Fibroblast of mammary gland (primary cell): ENCODE measurements around the gene PF4V1.
"Not testable (repeated sequence)": the region's sequence is repeated elsewhere in the genome, so short reads cannot be mapped to it uniquely, and the experiment has no call there.

Experiments
- DNase-seq: peaks from one replicate; pipeline ENCODE4 v3.0.0-alpha.2; 2010; ENCODE audit warnings: low read depth
- H3K4me3 ChIP-seq: 2 replicates; pipeline ENCODE4 v1.5.1; 2011; ENCODE audit warnings: low read depth, mild to moderate bottlenecking, low read length, moderate library complexity; ENCODE audit not compliant: control insufficient read depth
- TF ChIP-seq, protein P1 (sequence below): conservative IDR thresholded peaks from 2 replicates; pipeline ENCODE4 v1.5.1; 2011; ENCODE audit warnings: low read depth, low read length, inconsistent platforms; ENCODE audit not compliant: control insufficient read depth, insufficient read depth

Gene PF4V1

DNA sequence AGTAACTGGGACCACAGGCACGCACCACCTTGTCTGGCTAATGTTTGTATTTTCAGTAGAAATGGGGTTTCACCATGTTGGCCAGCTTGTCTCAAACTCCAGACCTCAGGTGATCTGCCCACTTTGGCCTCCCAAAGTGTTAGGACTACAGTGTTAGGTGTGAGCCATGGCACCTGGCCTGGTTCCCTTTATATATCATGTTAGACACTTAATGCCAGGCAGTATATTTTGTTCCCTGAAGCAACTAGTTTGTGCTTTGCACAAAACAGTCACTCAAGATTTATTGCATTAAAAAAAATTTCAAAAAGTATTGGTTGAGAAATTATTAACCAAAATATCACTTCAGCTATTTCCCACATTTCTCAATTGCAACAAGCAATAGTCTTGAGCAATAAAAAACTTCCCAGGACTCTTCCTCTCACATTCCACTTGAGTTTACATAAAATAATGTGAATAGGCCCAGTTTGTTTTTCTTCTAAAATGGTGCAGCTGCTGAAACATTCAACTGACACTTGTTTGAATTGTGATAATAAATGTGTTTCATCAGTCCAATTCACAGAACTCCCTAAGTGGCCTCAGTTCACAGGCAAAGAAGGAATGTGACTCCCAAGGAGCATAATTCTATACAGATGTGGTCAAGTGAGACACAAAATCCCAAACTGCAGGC lies 38.8 kb downstream of the PF4V1 start:
- TF ChIP-seq, protein P1, sequence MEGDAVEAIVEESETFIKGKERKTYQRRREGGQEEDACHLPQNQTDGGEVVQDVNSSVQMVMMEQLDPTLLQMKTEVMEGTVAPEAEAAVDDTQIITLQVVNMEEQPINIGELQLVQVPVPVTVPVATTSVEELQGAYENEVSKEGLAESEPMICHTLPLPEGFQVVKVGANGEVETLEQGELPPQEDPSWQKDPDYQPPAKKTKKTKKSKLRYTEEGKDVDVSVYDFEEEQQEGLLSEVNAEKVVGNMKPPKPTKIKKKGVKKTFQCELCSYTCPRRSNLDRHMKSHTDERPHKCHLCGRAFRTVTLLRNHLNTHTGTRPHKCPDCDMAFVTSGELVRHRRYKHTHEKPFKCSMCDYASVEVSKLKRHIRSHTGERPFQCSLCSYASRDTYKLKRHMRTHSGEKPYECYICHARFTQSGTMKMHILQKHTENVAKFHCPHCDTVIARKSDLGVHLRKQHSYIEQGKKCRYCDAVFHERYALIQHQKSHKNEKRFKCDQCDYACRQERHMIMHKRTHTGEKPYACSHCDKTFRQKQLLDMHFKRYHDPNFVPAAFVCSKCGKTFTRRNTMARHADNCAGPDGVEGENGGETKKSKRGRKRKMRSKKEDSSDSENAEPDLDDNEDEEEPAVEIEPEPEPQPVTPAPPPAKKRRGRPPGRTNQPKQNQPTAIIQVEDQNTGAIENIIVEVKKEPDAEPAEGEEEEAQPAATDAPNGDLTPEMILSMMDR: no peak
- no peak overlapping the region for H3K4me3 ChIP-seq
- peak; percentile 94 for DNase-seq

DNA sequence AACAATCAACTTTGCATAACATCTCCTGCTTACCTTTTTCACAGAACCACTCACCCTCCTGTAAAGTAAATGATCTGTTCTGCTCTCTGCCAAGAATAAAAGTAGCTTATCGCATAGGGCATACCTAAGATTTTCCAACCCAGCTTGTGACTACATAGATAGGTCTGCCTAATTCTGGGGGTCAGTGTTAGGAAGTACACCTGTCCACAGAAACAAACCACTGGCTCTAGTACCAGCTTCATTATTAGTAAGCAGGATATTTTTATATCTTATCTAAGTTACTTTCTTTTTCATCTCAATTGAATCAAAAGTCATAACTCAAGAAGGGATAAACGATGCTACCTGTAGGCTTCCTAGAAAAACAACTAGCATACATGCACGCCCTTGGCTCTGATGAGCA lies 39.9 kb downstream of the PF4V1 start:
- H3K4me3 ChIP-seq: no peak overlapping the region
- TF ChIP-seq, protein P1: no peak
- no peak for DNase-seq

DNA sequence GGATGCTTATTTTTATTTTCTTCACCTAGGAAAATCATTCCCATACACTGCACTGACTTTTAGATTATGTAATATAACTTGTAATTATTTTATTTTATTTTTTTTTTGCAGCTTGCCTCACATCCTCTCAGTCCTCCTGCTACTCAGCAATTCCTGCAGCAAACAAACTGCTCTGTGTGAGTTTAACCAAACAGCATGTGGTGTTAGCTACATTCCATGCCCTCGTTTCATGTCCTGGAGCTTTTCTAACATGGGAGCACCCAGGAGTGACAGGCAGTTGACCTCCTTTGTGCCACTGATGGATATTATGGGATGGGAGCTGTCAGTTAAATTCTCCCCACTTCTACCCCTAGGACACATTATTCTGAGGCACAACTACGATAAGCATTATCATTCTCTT lies 40.9 kb downstream of the PF4V1 start:
- no peak for DNase-seq
- TF ChIP-seq, protein P1: no peak
- no peak overlapping the region for H3K4me3 ChIP-seq

DNA sequence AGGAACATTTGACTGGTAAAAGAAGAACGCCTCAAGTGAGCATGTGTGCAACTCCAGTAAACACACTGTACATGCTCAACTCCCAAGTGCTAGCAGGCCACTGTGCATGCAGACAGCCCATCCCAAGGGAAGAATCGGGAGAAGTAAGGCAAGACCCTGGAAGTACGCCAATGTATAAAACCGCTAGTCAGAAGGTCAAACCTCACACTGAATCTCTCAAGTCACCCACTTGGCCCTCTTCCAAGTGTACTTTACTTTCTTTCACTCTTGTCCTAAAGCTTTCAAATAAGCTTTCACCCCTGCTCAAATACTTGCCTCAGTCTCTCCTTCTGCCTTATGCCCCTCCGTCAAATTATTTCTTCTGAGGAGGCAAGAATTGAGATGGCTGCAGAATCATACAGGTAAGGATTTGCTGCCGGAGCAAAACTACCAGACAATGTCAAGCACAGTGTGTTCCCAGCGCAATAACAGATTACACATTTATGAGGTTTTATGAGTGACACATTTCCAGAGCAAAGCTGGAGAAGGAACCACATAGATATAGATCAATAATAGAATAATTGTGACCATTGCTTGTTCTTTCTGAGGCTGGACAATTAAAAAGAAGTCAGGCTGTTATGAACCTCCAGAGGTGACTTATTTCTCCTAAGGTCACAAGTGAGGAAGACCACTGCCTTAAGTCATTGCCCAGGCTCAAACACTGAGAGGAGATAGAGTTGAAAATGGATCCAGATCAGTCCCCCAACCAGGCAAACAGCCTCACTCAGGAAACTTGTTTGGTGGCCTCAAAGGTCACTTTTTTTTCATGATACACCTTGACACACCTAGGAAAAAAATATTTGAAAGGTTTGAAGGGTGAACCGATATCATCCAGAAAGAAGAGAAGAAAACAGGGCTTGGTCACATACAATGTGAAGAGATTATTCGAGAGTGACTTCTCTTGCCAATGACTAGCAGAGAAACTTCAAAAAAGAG lies 42.4 kb downstream of the PF4V1 start:
- DNase-seq: peak; percentile 88
- no peak overlapping the region for H3K4me3 ChIP-seq
- TF ChIP-seq, protein P1: no peak

DNA sequence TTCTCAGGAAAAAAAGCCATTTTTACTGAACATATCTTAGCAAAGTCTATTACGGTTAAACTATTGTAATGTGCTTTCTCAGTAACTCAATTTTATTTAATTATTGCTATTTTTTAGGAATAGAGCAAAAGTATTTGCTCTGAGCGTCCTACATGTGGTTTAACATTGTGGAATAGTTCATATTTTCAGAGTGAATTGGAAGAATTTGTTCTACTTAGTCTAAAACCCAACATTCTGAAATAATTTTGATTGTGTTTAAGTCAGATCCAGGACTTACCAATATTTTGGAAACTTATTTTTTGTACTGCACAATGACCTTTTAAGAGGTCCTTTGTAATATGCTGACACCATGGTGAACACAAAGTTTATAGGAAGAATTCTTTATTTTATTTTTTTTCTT lies 43.3 kb downstream of the PF4V1 start:
- TF ChIP-seq, protein P1: no peak

DNA sequence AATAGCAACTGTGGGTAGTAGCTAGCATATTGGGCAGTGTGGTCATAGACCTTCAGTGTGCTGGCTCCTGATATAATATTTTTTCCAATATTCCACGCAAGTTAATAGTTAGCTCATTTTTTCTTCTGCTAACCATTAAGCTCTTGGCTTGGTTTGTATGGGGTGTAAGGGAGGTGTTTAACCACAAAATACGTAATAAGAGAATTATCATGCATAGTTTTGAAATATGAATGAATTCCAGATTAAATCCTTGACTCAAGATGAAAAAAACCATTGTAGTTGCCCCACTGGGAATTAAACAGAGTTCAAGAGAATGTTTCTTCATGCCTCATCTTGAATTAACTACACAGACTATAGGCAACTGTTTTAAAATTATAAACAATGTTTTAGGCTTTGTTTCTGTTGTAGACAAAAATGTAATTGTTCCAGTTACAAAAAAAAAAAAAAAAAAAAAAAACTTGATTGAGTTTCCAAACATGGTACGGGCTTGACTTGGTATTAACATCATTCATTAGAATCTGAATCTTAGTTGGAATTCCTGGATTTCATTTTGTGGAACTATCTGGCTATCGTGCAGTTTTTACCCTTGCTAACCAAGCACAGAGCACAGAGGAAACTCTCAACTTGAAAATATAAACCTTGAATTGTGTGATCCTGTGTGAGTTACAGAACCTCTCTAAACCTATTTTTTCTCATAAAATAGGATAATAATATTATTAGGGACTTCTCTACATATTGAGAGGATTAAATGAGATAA lies 44.5 kb downstream of the PF4V1 start:
- TF ChIP-seq, protein P1: no peak
- H3K4me3 ChIP-seq: no peak overlapping the region
- DNase-seq: peak; percentile 96

More for the DNA sequence above, 43.3 kb downstream of the PF4V1 start:
- peak; percentile 78 for DNase-seq
- H3K4me3 ChIP-seq: no peak overlapping the region

DNA sequence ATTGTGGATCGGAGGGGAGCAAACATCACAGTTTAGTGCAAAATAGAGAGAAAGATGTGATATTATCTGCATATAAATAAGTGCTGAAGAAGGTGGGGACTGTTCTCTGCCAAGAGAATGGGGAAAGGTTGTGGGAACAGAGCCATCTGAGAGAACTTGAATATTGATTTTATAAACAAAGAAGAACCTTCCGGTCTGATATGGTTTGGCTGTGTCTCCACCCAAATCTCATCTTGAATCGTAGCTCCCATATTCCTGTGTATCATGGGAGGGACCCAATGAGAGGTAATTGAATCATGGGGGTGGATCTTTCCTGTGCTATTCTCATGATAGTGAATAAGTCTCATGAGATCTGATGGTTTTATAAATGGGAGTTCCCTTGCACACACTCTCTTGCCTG lies 46.2 kb downstream of the PF4V1 start:
- DNase-seq: not testable (repeated sequence)

More for the DNA sequence above, 46.2 kb downstream of the PF4V1 start:
- not testable (repeated sequence) for H3K4me3 ChIP-seq
